Measurements from ENCODE around the gene HOXA5.

The HOXA5 gene

DNA sequence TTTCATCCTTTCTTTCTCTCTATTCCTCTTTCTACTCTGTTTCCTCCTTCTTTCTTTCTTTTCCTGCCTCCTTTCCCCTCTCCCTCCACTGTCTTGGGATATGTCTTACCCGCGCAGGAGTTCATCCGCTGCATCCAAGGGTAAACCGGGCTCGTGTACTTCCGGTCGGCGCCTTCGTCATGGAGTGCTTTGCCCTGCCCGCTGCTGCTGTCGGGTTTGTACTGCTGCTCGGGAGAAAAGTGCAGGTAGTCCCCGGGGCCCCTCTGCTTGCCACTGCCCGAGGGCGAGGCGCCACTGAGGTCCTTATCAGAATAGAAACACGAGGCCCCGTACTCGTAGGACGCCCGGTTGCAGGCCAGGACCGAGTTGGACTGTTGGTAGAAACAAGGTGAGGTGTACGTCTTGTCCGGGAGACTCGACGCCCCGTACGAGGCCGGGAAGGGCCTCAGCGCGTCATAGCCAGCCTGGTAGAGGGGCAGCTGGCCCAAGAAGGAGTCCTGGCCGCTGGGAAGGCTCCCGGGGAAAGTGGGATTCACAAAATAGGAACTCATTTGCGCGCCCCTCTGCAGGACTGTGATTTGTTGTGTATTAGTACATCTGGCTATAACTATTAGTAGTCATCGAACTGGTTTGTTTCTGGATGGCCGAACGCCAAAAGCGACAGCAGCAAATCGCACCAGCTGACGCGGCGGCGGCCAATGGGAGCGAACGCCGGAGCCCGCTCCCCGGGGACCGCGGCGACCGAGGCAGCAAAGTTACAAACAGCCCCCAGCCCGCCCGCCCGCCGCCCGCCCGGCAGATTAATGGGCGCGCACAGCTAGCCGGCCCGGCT lies 3.9 kb upstream of the HOXA5 start, which contains the start of gene HOXA6:
Gene HOXA6 (minus strand): TSS at position 576 of the 832 bp plus-strand sequence. CDS start 25 bp downstream, at position 551.
- in situ Hi-C loops (cut with MboI; ENCODE audit: low pct_unique_long_range_greater_than_20kb, low sequenced_read_pairs, unreplicated experiment): no loop called here
- TF ChIP-seq, protein P1, sequence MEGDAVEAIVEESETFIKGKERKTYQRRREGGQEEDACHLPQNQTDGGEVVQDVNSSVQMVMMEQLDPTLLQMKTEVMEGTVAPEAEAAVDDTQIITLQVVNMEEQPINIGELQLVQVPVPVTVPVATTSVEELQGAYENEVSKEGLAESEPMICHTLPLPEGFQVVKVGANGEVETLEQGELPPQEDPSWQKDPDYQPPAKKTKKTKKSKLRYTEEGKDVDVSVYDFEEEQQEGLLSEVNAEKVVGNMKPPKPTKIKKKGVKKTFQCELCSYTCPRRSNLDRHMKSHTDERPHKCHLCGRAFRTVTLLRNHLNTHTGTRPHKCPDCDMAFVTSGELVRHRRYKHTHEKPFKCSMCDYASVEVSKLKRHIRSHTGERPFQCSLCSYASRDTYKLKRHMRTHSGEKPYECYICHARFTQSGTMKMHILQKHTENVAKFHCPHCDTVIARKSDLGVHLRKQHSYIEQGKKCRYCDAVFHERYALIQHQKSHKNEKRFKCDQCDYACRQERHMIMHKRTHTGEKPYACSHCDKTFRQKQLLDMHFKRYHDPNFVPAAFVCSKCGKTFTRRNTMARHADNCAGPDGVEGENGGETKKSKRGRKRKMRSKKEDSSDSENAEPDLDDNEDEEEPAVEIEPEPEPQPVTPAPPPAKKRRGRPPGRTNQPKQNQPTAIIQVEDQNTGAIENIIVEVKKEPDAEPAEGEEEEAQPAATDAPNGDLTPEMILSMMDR (IDR thresholded peaks at IDR 0.05; ENCODE audit: extremely low read depth, insufficient read depth, missing control alignments): no peak
- no peak for DNase-seq (ENCODE audit: low spot score)

DNA sequence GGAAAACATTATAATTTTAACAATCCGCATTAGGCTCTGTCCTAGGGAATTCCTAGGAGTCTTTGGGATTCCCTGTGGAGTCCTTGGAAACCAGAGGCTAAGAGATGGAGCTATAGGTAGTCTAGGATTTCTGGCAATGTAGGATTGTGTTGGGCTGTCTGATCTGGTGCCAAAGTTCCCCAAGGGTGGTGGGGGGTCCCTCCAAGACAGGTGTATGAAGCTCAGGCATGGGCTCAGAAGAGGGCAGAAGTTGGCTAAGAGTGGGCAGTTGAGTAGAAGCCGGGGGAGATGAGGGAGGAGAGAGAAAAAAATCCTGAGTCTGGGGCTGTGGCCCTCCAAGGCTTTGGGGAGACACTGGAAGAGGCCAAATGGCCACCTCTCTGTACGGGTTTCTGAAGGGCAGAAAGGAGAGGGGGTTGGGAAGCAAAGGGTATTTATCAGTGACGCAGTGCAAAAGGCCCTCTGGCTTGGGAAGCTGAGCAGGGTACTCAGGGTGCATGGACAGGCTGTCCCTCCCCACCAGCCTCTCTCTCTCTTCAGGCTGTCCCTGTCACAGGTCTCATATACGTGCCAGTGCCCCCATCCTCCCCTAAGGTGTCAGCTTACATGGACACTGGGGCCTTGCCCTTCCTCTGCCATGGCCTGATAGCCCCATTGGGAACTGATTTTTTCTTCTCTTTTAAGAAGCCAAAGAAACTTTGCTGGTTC lies 3.2 kb upstream of the HOXA5 start:
- in situ Hi-C loops (cut with MboI; ENCODE audit: low pct_unique_long_range_greater_than_20kb, low sequenced_read_pairs, unreplicated experiment): no loop called here
- no peak for DNase-seq (ENCODE audit: low spot score)
- TF ChIP-seq, protein P1 (IDR thresholded peaks at IDR 0.05; ENCODE audit: extremely low read depth, insufficient read depth, missing control alignments): no peak

DNA sequence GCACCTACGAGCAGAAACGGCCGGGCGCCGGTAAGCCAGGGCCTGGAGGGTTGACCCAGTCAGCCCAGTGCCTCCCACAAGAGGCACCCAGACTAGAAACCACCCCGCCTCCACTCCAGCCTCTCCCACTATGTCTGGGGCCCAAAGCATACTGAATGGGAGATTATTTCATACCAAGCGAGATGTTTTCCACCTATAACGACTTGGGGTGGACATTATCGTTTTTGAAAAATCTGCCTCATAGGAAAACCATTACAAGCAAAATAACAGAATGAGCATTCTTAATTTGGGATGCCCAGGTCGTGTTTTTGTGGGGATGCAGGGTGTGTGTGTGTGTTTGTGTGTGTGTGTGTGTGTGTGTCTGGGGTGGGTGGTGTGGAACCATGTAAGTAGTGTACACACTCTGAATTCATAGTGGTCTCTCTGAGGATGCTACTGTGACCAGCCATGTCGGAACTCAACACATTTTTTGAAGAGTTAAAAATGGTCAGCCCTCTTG lies 2.5 kb upstream of the HOXA5 start:
- no peak for DNase-seq (ENCODE audit: low spot score)
- in situ Hi-C loops (cut with MboI; ENCODE audit: low pct_unique_long_range_greater_than_20kb, low sequenced_read_pairs, unreplicated experiment): no loop called here
- TF ChIP-seq, protein P1 (IDR thresholded peaks at IDR 0.05; ENCODE audit: extremely low read depth, insufficient read depth, missing control alignments): no peak

DNA sequence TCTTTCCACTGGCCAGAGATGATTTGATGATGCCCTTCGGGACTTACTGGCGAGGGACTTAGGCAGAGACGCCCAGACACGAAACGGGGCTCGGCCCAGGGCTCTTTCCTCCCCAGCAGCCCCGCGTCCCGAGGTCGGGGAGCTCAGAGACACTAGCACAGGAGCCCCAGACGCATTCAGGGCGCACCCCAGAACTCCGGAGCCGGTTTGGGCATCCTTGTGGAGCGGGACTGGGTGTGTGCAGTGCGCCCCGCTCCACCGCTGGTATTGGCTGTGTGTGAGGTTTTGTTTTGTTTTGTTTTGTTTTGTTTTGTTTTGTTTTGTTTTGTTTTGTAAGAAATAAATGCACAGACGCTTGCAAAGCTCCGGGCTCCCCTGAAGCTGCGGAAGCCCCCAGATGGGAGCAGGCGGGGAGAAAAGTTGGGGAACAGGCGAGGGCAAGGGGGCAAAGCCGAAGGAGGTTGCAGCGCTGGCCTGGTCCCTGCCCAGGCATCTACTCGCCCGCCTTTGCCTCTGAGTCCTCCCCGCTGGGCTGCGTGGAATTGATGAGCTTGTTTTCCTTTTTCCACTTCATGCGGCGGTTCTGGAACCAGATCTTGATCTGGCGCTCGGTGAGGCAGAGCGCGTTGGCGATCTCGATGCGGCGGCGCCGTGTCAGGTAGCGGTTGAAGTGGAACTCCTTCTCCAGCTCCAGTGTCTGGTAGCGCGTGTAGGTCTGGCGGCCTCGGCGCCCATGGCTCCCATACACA lies 1.9 kb upstream of the HOXA5 start:
- no peak for DNase-seq (ENCODE audit: low spot score)
- in situ Hi-C loops (cut with MboI; ENCODE audit: low pct_unique_long_range_greater_than_20kb, low sequenced_read_pairs, unreplicated experiment): no loop called here
- TF ChIP-seq, protein P1 (IDR thresholded peaks at IDR 0.05; ENCODE audit: extremely low read depth, insufficient read depth, missing control alignments): no peak

DNA sequence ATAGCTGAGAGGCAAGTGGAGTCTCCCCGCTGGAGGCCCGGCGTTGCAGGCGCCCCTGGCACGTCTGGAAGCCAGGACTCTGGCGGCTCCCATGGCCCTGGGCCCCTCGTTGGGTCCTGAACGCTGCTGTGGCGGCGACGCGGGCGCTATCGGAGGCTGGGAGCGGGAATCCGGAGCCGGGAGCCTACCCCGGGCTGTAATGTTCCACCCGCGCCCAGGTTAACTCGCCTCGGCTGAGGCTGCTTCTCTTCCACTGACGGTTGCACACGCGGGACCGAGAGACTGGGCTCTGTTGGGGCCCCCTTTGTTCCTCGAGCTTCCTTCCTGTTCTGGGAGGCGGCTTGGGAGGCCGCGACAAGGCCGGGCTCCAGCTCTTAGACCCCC lies 1.3 kb upstream of the HOXA5 start:
- no peak for DNase-seq (ENCODE audit: low spot score)

More for the DNA sequence above, 1.3 kb upstream of the HOXA5 start:
- TF ChIP-seq, protein P1 (IDR thresholded peaks at IDR 0.05; ENCODE audit: extremely low read depth, insufficient read depth, missing control alignments): no peak
- in situ Hi-C loops (cut with MboI; ENCODE audit: low pct_unique_long_range_greater_than_20kb, low sequenced_read_pairs, unreplicated experiment): no loop called here
